GM12878 (cell line): Measurements from ENCODE around the gene ACAT2. TPM values are rescaled to one million over a fixed set of nuclear protein-coding genes. Genes with fewer than 3 reads are reported as not detected.

ENCODE experiments used
- CTCF ChIP-seq, 3 experiments: IDR thresholded peaks in 2 of 3; conservative IDR thresholded peaks in 1 of 3; 2 replicates each; pipeline ENCODE4 v1.5.1; 2011; ENCODE audit warnings: low read depth in 3 of 3, low read length in 3 of 3, mild to moderate bottlenecking in 3 of 3, control low read depth in 2 of 3, moderate library complexity in 2 of 3, inconsistent platforms in 1 of 3, mixed read lengths in 1 of 3; ENCODE audit not compliant: control insufficient read depth in 2 of 3, insufficient read depth in 1 of 3; ENCODE audit errors: extremely low read depth in 1 of 3
- NKRF ChIP-seq: fragments of 450-650 bp; conservative IDR thresholded peaks from 2 replicates; pipeline ENCODE4 v1.6.1; 2017; ENCODE audit warnings: mild to moderate bottlenecking, moderate library complexity
- RUNX3 ChIP-seq: IDR thresholded peaks from 2 replicates; pipeline ENCODE4 v1.6.1; 2012; ENCODE audit warnings: low read length, inconsistent platforms
- SMAD1 ChIP-seq: fragments of 450-650 bp; IDR thresholded peaks from 2 replicates; pipeline ENCODE4 v1.6.1; 2018; ENCODE audit warnings: mild to moderate bottlenecking, low read depth; ENCODE audit not compliant: partially characterized antibody
- polyA plus RNA-seq, 11 experiments: library from polyadenylated mRNA; depleted of rRNA in 4 of 11; unstranded in 6 of 11; stranded (reverse) in 5 of 11; fragments of >200 nt; fragmentation: Nextera tagmentation in 4 of 11; fragmentation: Illumina TruSeq in 1 of 11; extraction: Ambion mirVana in 4 of 11; extraction: Trizol in 1 of 11; gene quantifications; 1 replicate in 1 of 11; 2 replicates in 10 of 11; pipeline versions ENCODE4 v1.2.1 to v1.2.3, GENCODE V29; 2011 to 2016; ENCODE audit warnings: inconsistent platforms in 2 of 11, missing spikeins in 2 of 11, low read depth in 1 of 11
- total RNA-seq, 4 experiments: library from RNA; depleted of rRNA in 3 of 4; stranded (reverse); fragments of >200 nt in 3 of 4; fragmentation: Illumina TruSeq in 1 of 4; extraction: Trizol in 1 of 4; gene quantifications; 2 replicates each; pipeline versions ENCODE4 v1.2.1 to v1.2.3, GENCODE V29; 2013 to 2021
- TF ChIP-seq, protein P1 (sequence below): fragments of 450-650 bp; IDR thresholded peaks from 2 replicates; pipeline ENCODE4 v1.6.1; 2017; ENCODE audit warnings: low read depth, mild to moderate bottlenecking, moderate library complexity

The ACAT2 gene
- total and polyA plus RNA-seq, 10 of the 15 experiments (the other 5 are each of a cell fraction or from before 2014, with no cell fraction given): 87.9 to 257 (median 132) TPM

DNA sequence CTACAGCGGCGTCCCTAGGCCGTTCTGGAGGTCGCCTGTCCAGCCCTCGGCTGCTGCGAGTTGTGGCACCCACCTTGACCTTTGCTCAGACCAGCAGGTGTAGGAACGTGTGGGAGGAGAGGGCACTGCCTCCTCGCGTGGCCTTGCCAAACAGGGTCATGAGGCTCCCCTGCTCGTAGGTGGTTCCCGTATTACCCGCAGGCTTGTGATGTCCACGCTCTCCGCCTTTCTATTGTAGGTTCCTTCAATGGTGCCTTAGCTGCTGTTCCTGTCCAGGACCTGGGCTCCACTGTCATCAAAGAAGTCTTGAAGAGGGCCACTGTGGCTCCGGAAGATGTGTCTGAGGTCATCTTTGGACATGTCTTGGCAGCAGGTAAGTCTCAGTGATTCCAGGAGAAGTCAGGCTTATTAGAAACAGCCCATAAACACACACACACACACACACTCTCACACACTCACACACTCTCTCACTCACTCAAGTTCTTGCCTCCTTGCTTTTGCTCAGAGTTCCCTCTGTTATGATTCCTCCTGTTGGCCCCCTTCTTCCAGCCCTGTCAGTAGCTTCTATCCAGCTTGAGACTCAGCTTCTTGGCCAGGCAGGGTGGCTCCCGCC, 942 bp downstream of the ACAT2 start (continued):
- TF ChIP-seq CTCF (IDR thresholded peaks at IDR 0.05 in 2 of 3, conservative IDR thresholded peaks at IDR 0.05 in 1 of 3; ENCODE audit: control insufficient read depth in 2 of 3, extremely low read depth in 1 of 3, insufficient read depth in 1 of 3, low read depth in 3 of 3, low read length in 3 of 3): 0 out of 6 replicates have a peak, but pooled peaks of 1 of the 3 experiments have one; percentile 1
- TF ChIP-seq RUNX3: peak; percentile 48; the same call in 1 of the 2 replicates
- no peak for TF ChIP-seq SMAD1
- TF ChIP-seq NKRF: peak; percentile 84; the same call in 1 of the 2 replicates
- TF ChIP-seq, protein P1, sequence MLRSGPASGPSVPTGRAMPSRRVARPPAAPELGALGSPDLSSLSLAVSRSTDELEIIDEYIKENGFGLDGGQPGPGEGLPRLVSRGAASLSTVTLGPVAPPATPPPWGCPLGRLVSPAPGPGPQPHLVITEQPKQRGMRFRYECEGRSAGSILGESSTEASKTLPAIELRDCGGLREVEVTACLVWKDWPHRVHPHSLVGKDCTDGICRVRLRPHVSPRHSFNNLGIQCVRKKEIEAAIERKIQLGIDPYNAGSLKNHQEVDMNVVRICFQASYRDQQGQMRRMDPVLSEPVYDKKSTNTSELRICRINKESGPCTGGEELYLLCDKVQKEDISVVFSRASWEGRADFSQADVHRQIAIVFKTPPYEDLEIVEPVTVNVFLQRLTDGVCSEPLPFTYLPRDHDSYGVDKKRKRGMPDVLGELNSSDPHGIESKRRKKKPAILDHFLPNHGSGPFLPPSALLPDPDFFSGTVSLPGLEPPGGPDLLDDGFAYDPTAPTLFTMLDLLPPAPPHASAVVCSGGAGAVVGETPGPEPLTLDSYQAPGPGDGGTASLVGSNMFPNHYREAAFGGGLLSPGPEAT: peak; percentile 10; the same call in 1 of the 2 replicates
